ENCODE data around the gene SNX25. TPM values are rescaled to one million over a fixed set of nuclear protein-coding genes. Genes with fewer than 3 reads are reported as not detected.
A peak's percentile ranks its signal among the peaks of the same experiment; 100 is the strongest.

SNX25 gene
- total and polyA plus RNA-seq, 2 of the 13 experiments (the other 11 are each of a cell fraction or from before 2014, with no cell fraction given), result 23.4 to 23.5 TPM

- Histone ChIP-seq H3K27ac (ENCODE audit: extremely low read length, insufficient read depth, low read length) (peak overlapping the region; percentile 70), H2AFZ (ENCODE audit: low read length) (no peak overlapping the region), H3K79me2 (ENCODE audit: insufficient read depth, low read length) (no peaks in the 10 kb centered on the region), H3K27me3 (ENCODE audit: control insufficient read depth in 1 of 2, insufficient read depth in 2 of 2, low read length in 2 of 2) (no peaks in the 10 kb centered on the region; a peak in 1 of 5 replicates), H3K4me2 (ENCODE audit: low read depth, low read length) (no peak overlapping the region), H4K20me1 (ENCODE audit: insufficient read depth, low read length) (no peaks in the 10 kb centered on the region), H3K36me3 (replicated peaks in 1 of 2; ENCODE audit: control insufficient read depth in 1 of 2, insufficient read depth in 2 of 2, low read length in 2 of 2) (peaks cover 1 to 19% of the 10 kb centered on the region in 2 experiments), H3K4me3 (replicated peaks in 1 of 3; ENCODE audit: insufficient read depth in 1 of 3, low read depth in 2 of 3, low read length in 3 of 3) (no peak overlapping the region), H3K9ac (ENCODE audit: insufficient read depth, low read depth, low read length) (no peak overlapping the region), H3K4me1 (ENCODE audit: insufficient read depth, low read length) (peaks cover 9% of the 10 kb centered on the region), H3K9me3 (ENCODE audit: low read length) (no peaks in the 10 kb centered on the region)
- ChIA-PET CTCF (ENCODE audit: low intra/inter-chr PET ratio, low total read pairs) (no interaction called here), POLR2A (no interaction called here)
- FAIRE-seq (no peak), DNase-seq (ENCODE audit: low spot score) (no peak), ATAC-seq (no peak)
- no TSS peak for BruUV-seq (replicated peaks)
- in situ Hi-C loops (cut with HindIII; ENCODE audit: extremely low pct_ligation_motif_present, low pct_unique_long_range_greater_than_20kb), result no loop called here
- no peak for TF ChIP-seq ZNF251 (CRISPR knock-in tag; IDR thresholded peaks at IDR 0.05)
- 98% methylated on average over 1 of the region's 1 CpG for WGBS (ENCODE audit: low lambda C conversion rate)
- intact Hi-C loops (cut with micrococcal nuclease; ENCODE audit: unreplicated experiment), result loop anchor here (2.0 kb wide), 1 partner anchor 15 kb away; no protein-coding TSS in a partner anchor
Observed at GRCh38 chr4:185317880-185318279, 108.5 kb downstream of the SNX25 start.

DNA sequence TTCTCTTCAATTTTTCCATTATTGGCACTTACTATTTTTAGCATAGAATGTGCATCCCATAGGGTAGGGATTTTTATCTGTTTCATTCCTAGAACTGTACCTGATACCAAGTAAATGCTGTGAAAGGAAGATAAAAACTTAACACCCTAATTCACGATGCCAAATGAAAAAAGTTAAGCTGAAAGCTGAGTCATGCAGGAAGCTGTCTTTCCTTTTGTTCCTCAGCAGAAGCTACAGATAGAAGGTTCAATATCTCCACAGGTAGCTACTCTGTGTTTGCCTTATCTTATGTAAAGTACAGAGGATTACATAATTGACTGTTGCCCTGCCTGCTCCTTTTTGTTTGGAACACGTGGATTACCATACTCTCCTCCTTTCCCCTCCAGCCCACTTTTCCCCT lies 109.3 kb downstream of the SNX25 start:
- ChIA-PET POLR2A (no interaction called here), CTCF (ENCODE audit: low intra/inter-chr PET ratio, low total read pairs) (no interaction called here)
- peak; percentile 88 for FAIRE-seq
- TF ChIP-seq GATAD2A (CRISPR knock-in tag; IDR thresholded peaks at IDR 0.05) (peak; percentile 91), TCF7L2 (IDR thresholded peaks at IDR 0.05; ENCODE audit: low read depth, low read length) (no peak), POGZ (CRISPR knock-in tag; IDR thresholded peaks at IDR 0.05) (peak; percentile 69), NFRKB (IDR thresholded peaks at IDR 0.05) (no peak), ZNF124 (CRISPR knock-in tag; IDR thresholded peaks at IDR 0.05) (peak; percentile 68; the same call in 1 of the 2 replicates), ZNF503 (CRISPR knock-in tag; IDR thresholded peaks at IDR 0.05) (peak; percentile 56; the same call in 1 of the 2 replicates), RARA (CRISPR knock-in tag; IDR thresholded peaks at IDR 0.05) (peak; percentile 81), SMC3 (IDR thresholded peaks at IDR 0.05; ENCODE audit: low read length) (no peak), ZNF564 (CRISPR knock-in tag; IDR thresholded peaks at IDR 0.05) (no peak), ZNF883 (CRISPR knock-in tag; IDR thresholded peaks at IDR 0.05; ENCODE audit: not compliant biosample characterization) (no peak), NFIC (IDR thresholded peaks at IDR 0.05; ENCODE audit: low read length) (0 out of 2 replicates have a peak, but pooled peaks have one; percentile 38), ZNF563 (CRISPR knock-in tag; IDR thresholded peaks at IDR 0.05) (peak; percentile 29; the same call in 1 of the 2 replicates), MED1 (CRISPR knock-in tag; IDR thresholded peaks at IDR 0.05) (peak; percentile 76), MAFK (conservative IDR thresholded peaks at IDR 0.05 in 1 of 2, IDR thresholded peaks at IDR 0.05 in 1 of 2; ENCODE audit: low read length in 2 of 2) (peak in 1 of 2 experiments; percentile 15; a peak in 1 of 4 replicates), KDM4B (CRISPR knock-in tag; IDR thresholded peaks at IDR 0.05) (0 out of 2 replicates have a peak, but pooled peaks have one; percentile 45)
- TF ChIP-seq, protein P1, sequence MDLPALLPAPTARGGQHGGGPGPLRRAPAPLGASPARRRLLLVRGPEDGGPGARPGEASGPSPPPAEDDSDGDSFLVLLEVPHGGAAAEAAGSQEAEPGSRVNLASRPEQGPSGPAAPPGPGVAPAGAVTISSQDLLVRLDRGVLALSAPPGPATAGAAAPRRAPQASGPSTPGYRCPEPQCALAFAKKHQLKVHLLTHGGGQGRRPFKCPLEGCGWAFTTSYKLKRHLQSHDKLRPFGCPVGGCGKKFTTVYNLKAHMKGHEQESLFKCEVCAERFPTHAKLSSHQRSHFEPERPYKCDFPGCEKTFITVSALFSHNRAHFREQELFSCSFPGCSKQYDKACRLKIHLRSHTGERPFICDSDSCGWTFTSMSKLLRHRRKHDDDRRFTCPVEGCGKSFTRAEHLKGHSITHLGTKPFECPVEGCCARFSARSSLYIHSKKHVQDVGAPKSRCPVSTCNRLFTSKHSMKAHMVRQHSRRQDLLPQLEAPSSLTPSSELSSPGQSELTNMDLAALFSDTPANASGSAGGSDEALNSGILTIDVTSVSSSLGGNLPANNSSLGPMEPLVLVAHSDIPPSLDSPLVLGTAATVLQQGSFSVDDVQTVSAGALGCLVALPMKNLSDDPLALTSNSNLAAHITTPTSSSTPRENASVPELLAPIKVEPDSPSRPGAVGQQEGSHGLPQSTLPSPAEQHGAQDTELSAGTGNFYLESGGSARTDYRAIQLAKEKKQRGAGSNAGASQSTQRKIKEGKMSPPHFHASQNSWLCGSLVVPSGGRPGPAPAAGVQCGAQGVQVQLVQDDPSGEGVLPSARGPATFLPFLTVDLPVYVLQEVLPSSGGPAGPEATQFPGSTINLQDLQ (CRISPR knock-in tag; IDR thresholded peaks at IDR 0.05), result no peak

More for the DNA sequence above, 109.3 kb downstream of the SNX25 start:
- no peaks in the 10 kb centered on the region for H3K79me2 ChIP-seq (ENCODE audit: insufficient read depth, low read length)
- in situ Hi-C loops (cut with HindIII; ENCODE audit: extremely low pct_ligation_motif_present, low pct_unique_long_range_greater_than_20kb), result no loop called here
- no peaks in the 10 kb centered on the region for H3K9me3 ChIP-seq (ENCODE audit: low read length)
- H3K27me3 ChIP-seq (ENCODE audit: control insufficient read depth in 1 of 2, insufficient read depth in 2 of 2, low read length in 2 of 2), result no peaks in the 10 kb centered on the region; a peak in 1 of 5 replicates
- H4K20me1 ChIP-seq (ENCODE audit: insufficient read depth, low read length), result no peaks in the 10 kb centered on the region
- intact Hi-C loops (cut with micrococcal nuclease; ENCODE audit: unreplicated experiment), result loop anchor here (2.0 kb wide), 1 partner anchor 14 kb away; no protein-coding TSS in a partner anchor
- DNase-seq (ENCODE audit: low spot score) (peak; percentile 81), ATAC-seq (peak; percentile 78)
- no peak overlapping the region for H3K4me2 ChIP-seq (ENCODE audit: low read depth, low read length)
- H3K4me3 ChIP-seq (replicated peaks in 1 of 3; ENCODE audit: insufficient read depth in 1 of 3, low read depth in 2 of 3, low read length in 3 of 3), result no peak overlapping the region
- H3K36me3 ChIP-seq (replicated peaks in 1 of 2; ENCODE audit: control insufficient read depth in 1 of 2, insufficient read depth in 2 of 2, low read length in 2 of 2), result peaks cover 0 to 11% of the 10 kb centered on the region in 2 experiments; a peak in 3 of 5 replicates
- no peak overlapping the region for H2AFZ ChIP-seq (ENCODE audit: low read length)
- peaks cover 9% of the 10 kb centered on the region for H3K4me1 ChIP-seq (ENCODE audit: insufficient read depth, low read length)
- 0% methylated on average over 2 of the region's 2 CpGs for WGBS (ENCODE audit: low lambda C conversion rate)
- no peak overlapping the region for H3K9ac ChIP-seq (ENCODE audit: insufficient read depth, low read depth, low read length)
- no TSS peak for BruUV-seq (replicated peaks)
- peak overlapping the region; percentile 70 for H3K27ac ChIP-seq (ENCODE audit: extremely low read length, insufficient read depth, low read length)
